Activated CD4-positive, CD25-positive, alpha-beta regulatory T cell treated with anti-CD3 and anti-CD28 coated beads, Interleukin-2, amount 50 U/mL, for 72 hours (primary cell): ENCODE data around the gene PTPRCAP.
A peak's percentile ranks its signal among the peaks of the same experiment; 100 is the strongest.
"Not testable (repeated sequence)": the region's sequence is repeated elsewhere in the genome, so short reads cannot be mapped to it uniquely, and the experiment has no call there.

Source experiments
- DNase-seq: peaks from one replicate; pipeline ENCODE4 v3.0.0; 2021

Gene PTPRCAP, protein sequence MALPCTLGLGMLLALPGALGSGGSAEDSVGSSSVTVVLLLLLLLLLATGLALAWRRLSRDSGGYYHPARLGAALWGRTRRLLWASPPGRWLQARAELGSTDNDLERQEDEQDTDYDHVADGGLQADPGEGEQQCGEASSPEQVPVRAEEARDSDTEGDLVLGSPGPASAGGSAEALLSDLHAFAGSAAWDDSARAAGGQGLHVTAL

DNA sequence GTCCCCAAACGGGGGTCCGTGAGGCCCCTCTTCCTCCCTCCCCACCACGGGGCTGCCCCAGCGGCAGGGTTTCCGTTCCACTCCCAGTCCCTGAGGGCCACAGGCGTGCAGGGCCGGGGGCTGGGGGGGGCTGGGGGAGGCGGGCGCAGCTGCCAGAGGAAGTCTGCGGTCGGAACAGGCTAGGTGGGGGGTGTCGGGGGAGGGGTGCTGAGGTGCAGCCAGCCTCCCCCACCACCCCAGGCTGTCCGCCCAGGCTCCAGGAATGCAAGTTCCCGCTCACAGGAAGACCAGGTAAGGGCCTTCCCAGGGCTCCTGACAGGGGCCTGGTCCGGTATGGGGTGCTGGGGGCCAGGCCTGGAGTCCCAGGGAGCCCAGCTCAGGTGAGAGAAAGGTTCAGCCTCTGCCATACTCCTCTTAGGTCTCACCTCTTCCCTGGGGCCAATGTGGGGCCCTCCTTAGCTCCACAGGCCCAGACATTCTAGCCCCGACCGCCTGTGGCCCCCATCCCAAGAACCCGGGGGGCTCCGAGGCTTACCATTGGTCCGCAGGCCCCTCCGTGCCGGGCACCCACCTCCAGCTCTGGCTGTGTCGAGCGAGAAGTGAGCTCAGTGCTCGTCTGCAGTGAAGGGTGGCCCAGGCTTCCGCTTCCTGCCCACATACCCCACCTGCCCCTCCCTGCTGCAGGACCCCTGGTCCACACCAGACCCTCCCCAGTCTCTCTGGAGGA is at the start of gene PTPRCAP:
Gene PTPRCAP, minus strand, starts transcription at position 601 of the 727 bp plus-strand sequence. Its CDS starts 63 bp downstream, at position 538.
- DNase-seq = no peak

DNA sequence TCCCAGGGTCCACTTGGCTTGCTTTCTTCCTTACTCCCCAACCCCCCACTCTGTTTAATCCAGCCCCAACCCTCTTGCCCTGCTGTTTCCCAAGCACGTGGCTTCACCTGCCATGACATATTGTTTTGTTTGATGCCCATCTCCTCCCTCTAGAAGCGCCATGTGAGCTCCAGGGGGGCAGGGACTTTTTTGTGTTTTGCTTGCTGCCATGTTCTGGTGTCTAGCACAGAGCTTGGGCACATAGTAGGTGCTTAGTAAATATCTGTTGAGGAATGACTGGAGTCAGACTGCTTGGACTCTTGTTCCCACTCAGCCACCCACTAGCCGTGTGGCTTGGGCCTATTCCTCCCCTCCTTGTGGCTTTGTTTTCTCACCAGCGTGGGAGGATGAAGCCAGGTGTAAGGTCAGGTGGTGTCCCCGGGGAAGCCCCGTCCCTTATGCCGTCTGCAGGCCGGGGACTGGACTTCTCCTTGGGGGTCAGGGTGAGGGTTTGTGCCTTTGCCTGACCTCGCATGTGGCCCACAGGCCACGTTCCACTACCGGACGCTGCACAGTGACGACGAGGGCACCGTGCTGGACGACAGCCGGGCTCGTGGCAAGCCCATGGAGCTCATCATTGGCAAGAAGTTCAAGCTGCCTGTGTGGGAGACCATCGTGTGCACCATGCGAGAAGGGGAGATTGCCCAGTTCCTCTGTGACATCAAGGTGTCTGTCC is 49.2 kb upstream of the PTPRCAP start:
- DNase-seq = peak; percentile 71

DNA sequence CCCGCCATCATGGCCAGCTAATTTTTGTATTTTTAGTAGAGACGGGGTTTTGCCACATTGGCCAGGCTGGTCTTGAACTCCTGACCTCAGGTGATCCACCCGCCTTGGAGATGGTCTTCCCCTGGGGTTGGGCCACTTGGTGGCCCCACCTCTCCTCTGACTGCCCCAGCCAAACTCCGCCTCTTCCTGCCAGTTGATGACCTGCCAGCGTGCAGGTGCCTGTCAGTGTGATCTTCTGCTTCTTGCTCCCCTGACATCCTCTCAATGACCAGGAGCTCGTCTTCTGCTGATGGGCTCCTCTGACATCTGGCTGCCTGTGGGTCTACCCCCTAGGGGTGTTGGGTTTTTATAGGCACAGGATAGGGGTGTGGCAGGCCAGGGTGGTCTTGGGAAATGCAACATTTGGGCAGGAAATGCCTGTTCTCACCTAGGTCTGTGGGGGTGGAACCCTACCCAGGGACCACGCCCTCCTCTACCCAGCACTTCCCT is 48.4 kb upstream of the PTPRCAP start:
- DNase-seq = not testable (repeated sequence)

DNA sequence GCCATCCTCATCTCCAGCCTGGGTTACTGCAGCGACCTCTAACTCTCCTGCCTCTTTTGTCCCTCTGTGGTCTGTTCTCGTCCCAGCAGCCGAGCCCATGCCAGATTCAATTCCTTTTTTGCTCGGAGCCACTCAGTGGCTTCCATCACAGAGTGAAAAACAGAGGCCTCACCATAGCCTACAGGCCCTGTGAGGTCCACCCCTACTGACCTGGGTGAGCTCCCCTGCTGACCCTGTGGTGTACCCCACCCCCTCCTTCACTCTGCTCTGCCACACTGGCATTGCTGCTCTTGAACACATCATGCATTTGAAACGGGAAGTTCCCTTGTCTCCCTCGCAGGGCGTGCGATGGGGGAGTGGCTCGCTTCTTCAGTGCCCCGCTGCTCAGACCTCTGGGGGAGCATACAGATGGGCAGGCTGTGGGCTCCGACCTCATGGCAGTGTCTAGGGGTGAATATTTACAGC is 47.4 kb upstream of the PTPRCAP start:
- DNase-seq = peak; percentile 65

DNA sequence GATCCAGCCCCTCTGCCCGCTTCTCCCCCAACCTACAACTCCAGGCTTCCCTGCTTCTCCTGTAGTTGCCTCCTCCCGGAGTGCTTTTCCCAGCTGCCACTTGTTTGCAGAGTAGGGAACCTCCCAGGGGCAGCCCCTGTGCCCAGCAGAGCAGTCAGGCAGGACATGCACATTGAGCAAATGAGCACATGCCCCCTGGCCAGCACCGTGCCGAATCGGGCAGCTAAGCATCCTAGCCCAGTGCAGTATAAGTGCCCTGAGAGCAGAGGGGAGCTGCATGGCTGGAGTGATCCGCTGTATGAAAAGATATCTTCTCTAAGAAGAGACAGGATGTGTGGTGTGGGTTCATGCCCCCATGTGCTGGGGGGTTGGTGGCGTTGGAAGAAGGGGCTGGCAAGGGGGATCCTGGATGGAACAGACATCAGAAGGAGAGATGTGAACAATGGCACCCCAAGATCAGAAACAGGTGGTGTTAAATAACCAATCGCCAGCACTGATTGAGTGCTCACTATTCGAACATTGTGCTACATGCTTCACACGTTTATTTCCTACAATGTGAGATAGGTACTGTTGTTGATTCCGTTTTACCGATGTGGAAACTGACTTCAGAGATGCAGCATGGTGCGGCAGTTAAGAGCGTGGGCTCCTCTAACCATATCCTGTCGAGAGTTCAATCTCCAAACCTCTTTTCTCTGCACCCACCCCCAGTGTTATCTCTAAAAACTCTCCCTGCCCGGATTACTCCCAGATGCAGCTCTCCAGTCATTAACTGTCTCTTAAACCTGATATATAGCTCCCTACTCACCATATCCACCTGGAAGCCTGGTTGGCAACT is 46.6 kb upstream of the PTPRCAP start:
- no peak for DNase-seq

DNA sequence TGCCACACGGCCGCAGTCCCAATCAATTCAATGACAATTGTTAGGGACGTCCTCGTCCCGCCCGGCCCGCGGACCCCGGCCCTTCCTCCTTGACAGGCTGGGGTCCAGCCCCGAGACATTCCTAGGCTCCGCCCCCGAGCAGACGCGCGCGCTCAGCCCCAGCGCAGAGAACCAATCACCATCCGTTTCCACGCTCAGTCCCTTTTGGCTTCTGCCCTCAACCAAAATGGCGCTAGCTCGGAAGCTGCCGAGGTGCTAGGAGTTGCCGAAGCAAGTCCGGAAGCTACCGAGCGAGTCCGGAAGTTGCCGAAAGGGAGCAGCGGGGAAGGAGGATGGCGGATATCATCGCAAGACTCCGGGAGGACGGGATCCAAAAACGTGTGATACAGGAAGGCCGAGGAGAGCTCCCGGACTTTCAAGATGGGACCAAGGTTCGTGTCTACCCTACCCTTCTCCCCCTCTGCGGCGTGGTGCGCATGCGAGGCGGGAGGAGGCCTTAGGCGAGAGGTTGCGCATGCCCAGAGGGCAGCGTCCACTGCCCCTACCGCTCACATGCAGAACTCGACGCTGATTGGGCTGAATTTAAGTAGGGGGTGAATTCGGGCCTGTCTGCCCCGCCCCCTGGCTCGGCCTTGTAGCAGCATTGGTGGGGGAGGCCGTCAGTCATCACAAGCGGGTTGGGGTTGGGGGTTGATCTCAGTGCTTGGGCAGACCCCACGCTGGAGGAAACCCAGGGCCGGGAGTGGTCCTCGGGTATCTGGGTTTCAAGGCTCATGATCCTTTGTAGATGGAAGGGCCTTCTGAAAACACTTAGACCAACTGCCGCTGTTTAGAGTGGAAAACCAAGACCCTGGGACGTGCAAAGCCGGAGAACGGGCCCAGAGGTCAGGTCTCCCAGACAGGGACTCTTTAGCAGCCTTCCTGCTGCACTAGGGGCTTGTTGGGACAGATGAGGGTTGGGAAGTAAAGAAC is 45.6 kb upstream of the PTPRCAP start, which contains the start of gene AIP:
Gene AIP, plus strand, starts transcription at position 200 of the 972 bp plus-strand sequence. Its CDS starts 133 bp downstream, at position 333.
- DNase-seq = peak; percentile 97

DNA sequence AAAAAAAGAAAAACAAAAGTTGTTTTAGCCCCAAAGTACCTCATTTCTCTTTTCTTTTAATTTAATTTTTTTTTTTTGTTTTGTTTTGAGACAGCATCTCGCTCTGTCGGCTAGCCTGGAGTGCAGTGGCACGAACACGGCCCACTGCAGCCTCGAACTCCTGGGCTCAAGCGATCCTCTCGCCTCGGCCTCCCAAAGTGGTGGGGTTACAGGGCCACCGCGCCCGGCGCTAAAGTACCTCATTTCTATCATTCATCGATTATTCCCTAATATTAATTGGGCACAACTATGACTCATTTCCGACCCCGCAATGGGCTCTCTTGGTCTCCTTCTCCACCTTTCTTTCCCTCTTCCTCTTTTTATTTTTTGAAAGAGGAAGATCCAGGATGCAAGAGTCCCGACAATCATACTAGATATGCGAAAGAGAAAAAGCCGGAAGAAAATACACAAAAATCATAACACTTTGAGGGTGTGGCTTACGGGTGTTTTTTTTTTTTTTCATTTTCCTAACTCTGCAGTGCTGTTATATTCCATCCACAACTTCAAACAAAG is 44.9 kb upstream of the PTPRCAP start:
- no peak for DNase-seq

DNA sequence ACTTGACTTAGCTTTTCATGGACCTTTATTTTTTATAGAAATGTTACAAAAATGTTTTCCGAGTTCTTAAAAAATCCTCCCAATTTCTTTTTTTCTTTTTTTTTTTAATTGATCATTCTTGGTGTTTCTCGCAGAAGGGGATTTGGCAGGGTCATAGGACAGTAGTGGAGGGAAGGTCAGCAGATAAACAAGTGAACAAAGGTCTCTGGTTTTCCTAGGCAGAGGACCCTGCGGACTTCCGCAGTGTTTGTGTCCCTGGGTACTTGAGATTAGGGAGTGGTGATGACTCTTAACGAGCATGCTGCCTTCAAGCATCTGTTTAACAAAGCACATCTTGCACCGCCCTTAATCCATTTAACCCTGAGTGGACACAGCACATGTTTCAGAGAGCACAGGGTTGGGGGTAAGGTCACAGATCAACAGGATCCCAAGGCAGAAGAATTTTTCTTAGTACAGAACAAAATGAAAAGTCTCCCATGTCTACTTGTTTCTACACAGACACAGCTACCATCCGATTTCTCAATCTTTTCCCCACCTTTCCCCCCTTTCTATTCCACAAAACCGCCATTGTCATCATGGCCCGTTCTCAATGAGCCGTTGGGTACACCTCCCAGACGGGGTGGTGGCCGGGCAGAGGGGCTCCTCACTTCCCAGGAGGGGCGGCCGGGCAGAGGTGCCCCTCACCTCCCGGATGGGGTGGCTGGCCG is 40.0 kb upstream of the PTPRCAP start:
- not testable (repeated sequence) for DNase-seq

DNA sequence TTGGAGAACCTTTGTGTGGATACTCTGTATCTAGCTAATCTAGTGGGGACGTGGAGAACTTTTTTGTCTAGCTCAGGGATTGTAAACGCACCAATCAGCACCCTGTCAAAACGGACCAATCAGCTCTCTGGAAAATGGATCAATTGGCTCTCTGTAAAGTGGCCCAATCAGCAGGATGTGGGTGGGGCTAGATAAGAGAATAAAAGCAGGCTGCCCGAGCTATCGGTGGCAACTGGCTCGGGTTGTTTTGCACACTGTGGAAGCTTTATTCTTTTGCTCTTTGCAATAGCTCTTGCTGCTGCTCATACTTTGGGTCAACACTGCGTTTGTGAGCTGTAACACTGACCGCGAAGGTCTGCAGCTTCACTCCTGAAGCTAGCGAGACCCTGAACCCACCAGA is 39.2 kb upstream of the PTPRCAP start:
- not testable (repeated sequence) for DNase-seq

DNA sequence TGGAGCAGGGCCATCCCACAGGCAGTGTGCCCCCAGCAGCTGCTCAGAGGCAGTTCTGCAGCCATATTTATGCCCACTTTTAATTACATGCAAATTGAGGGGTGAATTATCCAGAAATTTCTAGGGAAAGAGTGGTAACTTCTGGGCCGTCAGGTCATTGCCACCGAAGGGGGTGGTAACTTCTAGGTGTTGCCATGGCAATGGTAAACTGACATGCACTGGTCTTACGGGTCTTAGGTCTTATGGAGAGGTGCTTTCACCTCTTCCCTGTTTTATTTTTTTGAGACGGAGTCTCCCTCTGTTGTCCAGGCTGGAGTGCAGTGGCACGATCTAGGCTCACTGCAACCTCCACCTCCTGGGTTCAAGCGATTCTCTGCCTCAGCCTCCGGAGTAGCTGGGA is 35.4 kb upstream of the PTPRCAP start:
- no peak for DNase-seq

DNA sequence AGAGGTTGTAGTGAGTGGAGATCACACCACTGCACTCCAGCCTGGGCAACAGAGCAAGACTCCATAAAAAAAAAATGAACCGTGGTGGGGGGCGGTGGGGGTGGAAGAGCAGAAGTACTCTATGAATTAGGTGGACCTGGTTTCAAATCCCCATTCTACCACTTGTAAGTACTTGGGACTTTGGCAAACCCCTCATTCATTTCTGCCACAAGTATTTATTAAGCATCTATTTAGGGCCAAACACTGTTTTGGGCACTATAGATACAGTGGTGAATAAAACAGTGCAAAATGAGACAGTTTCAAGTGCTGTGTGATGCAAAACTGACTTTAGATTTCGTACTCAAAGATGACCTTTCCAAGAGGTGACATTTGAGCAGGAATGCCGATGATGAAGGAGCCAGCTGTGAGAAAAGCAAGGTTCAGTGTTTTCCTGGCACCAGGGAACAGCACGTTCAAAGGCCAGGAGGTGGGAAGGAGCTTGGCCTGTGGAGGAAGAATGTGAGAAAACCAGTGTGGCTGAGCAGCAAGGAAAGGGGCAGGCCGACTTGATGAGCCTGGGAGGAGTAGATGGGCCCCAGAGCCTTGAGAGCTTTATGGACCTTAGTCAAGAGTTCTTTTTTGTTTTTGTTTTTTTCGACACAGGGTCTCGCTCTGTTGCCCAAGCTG is 33.0 kb upstream of the PTPRCAP start:
- DNase-seq = no peak

DNA sequence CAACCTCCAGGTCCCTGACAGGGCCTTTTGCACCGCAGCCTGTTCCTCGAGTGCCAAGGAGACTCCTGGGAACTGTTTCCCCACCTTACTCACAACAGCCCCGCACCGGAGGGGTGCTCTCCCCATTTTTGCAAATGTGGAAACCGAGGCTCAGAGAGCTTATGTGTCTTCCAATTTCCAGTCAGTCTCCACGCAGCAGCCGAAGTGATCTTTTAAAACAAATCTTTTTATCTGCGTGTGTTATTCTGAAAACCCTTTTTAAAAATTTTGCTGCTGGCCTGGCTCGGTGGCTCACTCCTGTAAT is 32.0 kb upstream of the PTPRCAP start:
- DNase-seq = no peak

DNA sequence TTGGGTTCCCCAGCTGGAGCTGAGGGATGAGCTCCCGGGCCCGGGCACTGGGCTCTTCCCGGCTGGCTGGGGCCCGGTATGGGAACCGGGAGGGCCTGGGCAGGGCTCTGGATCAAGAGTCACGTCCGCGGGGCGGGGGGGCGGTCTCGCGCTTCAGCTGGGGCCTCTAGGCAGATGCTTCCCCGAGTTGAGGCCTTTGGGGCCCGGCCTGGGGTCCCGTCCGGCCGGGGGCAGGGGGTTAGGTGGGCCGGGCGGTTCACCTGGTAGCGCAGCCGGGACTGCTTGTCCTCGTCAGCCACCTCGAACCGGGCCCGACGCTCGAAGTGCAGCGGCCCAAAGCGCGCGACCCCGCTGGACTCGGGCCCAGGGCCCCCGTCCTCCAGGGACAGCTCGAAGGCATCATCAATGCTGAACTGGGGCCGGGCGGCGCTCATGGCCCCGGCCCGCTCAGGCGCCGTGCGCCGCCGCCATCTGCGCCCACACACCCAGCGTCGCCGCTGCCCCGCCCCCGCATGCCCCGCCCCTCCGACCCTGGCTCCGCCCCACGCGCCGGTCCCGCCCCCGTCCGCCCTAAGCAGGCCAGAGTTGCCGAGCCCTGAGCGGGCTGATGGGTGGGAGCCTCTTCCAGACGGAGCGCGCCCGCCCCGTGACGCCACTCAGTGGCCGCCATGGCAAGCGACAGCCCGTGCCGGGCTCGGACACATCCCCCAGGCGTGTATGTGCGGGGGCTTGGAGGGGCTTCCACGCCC is 31.5 kb upstream of the PTPRCAP start, which contains the start of gene TMEM134:
Gene TMEM134, minus strand, starts transcription at position 493 of the 749 bp plus-strand sequence. Its CDS starts 59 bp downstream, at position 434.
- peak; percentile 93 for DNase-seq

DNA sequence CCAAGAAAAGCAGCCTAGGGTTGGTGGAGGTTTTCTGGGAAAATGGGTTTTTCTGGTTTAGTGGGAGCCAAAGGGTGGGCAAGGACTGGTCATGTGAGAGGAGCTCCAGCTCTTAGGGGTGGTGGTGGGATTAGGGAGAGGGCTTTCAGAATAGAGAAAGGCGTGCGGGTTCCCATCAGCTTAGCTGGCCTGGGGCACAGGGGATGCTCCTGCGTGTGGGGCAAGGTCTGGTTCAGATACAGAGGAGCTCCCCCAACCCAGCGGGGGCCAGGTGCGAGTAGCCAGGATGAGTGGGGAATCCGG is 30.9 kb upstream of the PTPRCAP start:
- no peak for DNase-seq

DNA sequence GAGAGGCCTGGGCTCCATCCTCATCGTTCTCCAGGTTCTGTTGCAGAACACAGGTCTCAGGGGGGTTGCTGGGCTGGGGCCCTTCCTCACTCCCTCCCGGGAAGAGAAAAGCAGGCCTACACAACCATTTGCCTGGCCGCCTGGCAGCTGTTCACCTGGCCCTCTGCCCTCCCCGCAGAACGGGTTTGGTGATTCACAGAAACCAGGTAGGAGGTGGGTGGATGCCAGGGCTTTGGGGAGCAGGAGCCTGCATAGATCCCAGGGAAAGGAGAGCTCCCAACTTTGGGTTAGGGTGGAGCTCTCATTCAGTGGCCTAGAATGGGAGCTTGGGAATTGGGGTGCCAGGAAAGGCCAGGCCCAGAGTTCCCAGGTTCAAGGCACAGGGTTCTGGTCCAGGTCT is 30.6 kb upstream of the PTPRCAP start:
- no peak for DNase-seq

DNA sequence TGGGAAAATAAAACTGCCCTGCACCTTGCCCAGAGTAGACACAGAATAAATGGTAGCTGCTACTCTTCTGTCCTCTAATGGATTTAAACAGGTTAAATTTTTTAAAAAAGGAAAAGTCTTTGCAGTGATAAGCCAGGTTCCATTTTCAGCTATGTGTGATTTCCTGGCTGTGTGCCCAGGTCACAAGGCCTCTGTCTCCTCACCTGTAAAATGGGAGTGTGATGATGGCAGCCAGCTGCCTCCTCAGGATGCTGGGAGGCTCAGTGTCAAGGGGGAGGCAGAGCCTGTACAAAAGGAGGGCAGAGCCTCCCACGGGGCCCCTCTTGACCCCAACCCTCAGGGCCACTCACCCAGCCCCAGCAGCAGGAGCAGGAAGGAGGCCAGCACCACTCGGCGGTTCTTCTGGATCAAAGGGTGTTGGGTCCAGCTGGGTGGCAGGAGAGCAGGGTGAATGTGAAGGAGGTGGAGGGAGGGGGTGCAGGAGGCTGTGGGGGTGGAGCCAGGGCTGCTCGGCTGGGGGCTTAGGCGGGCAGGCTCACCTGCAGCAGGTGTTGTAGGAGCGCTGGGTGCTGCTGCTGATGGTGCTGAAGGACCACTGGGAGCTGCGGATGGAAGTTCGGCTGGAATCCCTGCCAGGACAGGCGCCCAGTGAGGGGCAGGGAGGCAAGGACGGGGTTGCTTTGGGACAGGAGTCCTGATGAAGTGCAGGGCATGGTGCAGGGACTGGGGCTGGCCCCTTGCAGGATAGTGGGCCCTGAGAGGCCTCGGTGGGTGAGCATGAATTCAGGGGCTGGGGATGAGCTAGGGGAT is 29.7 kb upstream of the PTPRCAP start:
- DNase-seq = no peak

DNA sequence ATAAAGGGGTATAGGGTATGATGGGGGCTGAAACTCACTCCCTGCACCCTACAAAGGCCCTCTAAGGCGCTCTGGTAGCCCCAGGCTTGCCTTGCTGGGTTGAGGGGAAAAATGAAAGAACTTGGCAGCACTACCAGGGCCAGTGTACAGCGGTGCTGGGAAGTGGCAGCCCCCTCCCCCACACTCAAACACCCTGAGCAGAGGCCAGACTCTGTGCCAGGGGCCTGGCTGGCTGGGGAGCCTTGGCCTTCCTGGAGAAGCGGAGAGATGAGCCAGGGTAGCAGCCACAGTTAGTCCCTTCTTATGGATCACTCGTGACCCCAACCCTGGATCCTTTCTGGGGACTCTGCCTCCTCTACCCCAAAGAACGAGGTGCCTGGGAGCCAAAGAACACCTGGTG is 28.9 kb upstream of the PTPRCAP start:
- no peak for DNase-seq

DNA sequence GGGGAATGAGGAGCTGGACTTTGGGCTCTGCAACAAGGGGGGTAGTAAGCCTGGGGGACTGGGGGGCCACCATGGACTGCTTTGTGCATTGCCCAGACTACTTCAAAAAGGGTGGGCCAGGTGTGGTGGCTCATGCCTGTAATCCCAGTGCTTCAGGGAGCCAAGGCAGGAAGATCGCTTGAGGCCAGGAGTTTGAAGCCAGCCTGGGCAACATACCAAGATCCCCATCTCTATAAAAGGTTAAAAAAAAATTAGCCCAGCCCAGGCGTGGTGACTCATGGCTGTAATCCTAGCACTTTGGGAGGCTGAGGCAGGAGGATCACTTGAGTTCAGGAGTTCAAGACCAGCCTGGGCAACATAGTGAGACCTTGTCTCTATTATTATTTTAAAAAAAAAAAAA is 28.0 kb upstream of the PTPRCAP start:
- DNase-seq = not testable (repeated sequence)

DNA sequence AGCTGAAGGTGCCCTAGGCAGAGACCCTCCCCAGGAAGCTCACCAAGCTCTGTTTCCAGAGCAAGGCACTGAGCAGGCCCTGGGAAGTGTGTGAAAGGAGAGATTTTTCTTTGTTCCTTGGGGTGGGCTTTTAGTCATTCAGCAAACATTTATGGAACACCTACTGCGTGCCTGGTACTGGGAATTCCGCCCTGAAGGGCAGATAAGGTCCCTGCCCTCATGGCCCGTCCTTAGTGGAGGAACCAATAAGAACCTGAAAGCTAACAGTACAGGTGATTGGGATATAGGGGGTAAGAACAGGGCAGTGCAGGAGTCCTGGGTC is 27.7 kb upstream of the PTPRCAP start:
- no peak for DNase-seq
